B cell (primary cell): ENCODE results near the gene ERBB2. TPM values are rescaled to one million over a fixed set of nuclear protein-coding genes. Genes with fewer than 3 reads are reported as not detected.
A peak's percentile ranks its signal among the peaks of the same experiment; 100 is the strongest.

Experiments used
- ATAC-seq: fragments of 200-7000 bp; cut with Tn5 transposase; one replicate; pipeline ENCODE4 v1.10.0; 2021; ENCODE audit warnings: low read depth, mild to moderate bottlenecking, moderate number of reproducible peaks, moderate library complexity
- CTCF ChIA-PET: fragments of 350-600 bp; sonication (Branson Sonifier 250); formaldehyde crosslinking; loops from one replicate; lab custom pipeline; 2021; ENCODE audit warnings: antibody characterized with exemption, inconsistent platforms; lab: Charles Lee
- POLR2A ChIA-PET: fragments of 350-600 bp; sonication (Branson Sonifier 250); formaldehyde crosslinking; loops from one replicate; lab custom pipeline; 2021; ENCODE audit warnings: antibody characterized with exemption; lab: Charles Lee
- DNase-seq: peaks from one replicate; pipeline ENCODE4 v3.0.0; 2013
- H2AFZ ChIP-seq: 2 replicates; pipeline ENCODE4 v1.6.1; 2012; ENCODE audit warnings: mild to moderate bottlenecking, low read depth, low read length; ENCODE audit not compliant: insufficient read depth, poor library complexity, severe bottlenecking
- H3K27ac ChIP-seq, 2 donors: 1 replicate in 1 of 2; 2 replicates in 1 of 2; pipeline ENCODE4 v1.5.1; 2012 to 2013; ENCODE audit warnings: low read length in 2 of 2, mild to moderate bottlenecking in 2 of 2, moderate library complexity in 1 of 2
- H3K27me3 ChIP-seq, 4 experiments: fragments of 200-600 bp in 1 of 4; sonication (generic) in 1 of 4; replicated peaks in 1 of 4; 1 replicate in 2 of 4; 2 replicates in 2 of 4; pipeline versions ENCODE4 v1.6.1 to v1.7.0; 2013 to 2016; ENCODE audit warnings: low read length in 3 of 4, mild to moderate bottlenecking in 2 of 4, mixed read lengths in 1 of 4, moderate library complexity in 1 of 4; ENCODE audit not compliant: insufficient read depth in 4 of 4, control insufficient read depth in 3 of 4; ENCODE audit errors: control extremely low read depth in 1 of 4
- H3K36me3 ChIP-seq, 2 experiments: replicated peaks in 1 of 2; 1 replicate in 1 of 2; 2 replicates in 1 of 2; pipeline versions ENCODE4 v1.6.1 to v1.7.1; 2013; ENCODE audit warnings: low read length in 1 of 2; ENCODE audit not compliant: insufficient read depth in 2 of 2, control insufficient read depth in 1 of 2; ENCODE audit errors: control extremely low read depth in 1 of 2, extremely low read depth in 1 of 2
- H3K4me1 ChIP-seq, 2 donors: fragments of 200-600 bp in 1 of 2; sonication (generic) in 1 of 2; 1 replicate in 1 of 2; 2 replicates in 1 of 2; pipeline versions ENCODE4 v1.5.1 to v1.6.1; 2013 to 2017; ENCODE audit warnings: low read length in 2 of 2; ENCODE audit not compliant: control insufficient read depth in 2 of 2, insufficient read depth in 2 of 2
- H3K4me2 ChIP-seq: replicated peaks from 2 replicates; pipeline ENCODE3; 2012; ENCODE audit warnings: mild to moderate bottlenecking, low read depth, low read length; ENCODE audit not compliant: poor library complexity, severe bottlenecking
- H3K4me3 ChIP-seq, 5 experiments: fragments of 200-600 bp in 1 of 5; sonication (generic) in 1 of 5; 1 replicate in 3 of 5; 2 replicates in 2 of 5; pipeline versions ENCODE4 v1.5.1 to v1.7.0; 2011 to 2016; ENCODE audit warnings: low read length in 4 of 5, mild to moderate bottlenecking in 4 of 5, low read depth in 2 of 5, control low read depth in 1 of 5, moderate library complexity in 1 of 5; ENCODE audit not compliant: insufficient read depth in 1 of 5; ENCODE audit errors: control extremely low read depth in 1 of 5, extremely low read depth in 1 of 5
- H3K79me2 ChIP-seq: fragments of 200-600 bp; sonication (generic); one replicate; pipeline ENCODE4 v1.6.0; 2016; ENCODE audit warnings: low read length; ENCODE audit not compliant: control insufficient read depth, insufficient read depth
- H3K9ac ChIP-seq: fragments of 200-600 bp; sonication (generic); 2 replicates; pipeline ENCODE4 v1.6.1; 2017; ENCODE audit warnings: mild to moderate bottlenecking, low read length, moderate library complexity
- H3K9me3 ChIP-seq, 3 donors: one replicate each; pipeline versions ENCODE4 v1.6.1 to v1.7.1; 2013; ENCODE audit warnings: low read length in 2 of 3; ENCODE audit not compliant: control insufficient read depth in 2 of 3, insufficient read depth in 1 of 3; ENCODE audit errors: control extremely low read depth in 1 of 3
- H4K20me1 ChIP-seq: 2 replicates; pipeline ENCODE4 v1.6.0; 2012; ENCODE audit warnings: mild to moderate bottlenecking, low read length; ENCODE audit not compliant: insufficient read depth, control insufficient read depth, poor library complexity, severe bottlenecking
- H3K27ac Mint-ChIP-seq: one replicate; pipeline ENCODE4 v1.8.0; 2021; ENCODE audit warnings: mixed read lengths
- H3K27me3 Mint-ChIP-seq: one replicate; pipeline ENCODE4 v1.8.0; 2021; ENCODE audit warnings: mixed read lengths
- H3K4me1 Mint-ChIP-seq: one replicate; pipeline ENCODE4 v1.8.0; 2021; ENCODE audit warnings: mixed read lengths
- H3K4me3 Mint-ChIP-seq: one replicate; pipeline ENCODE4 v1.8.0; 2021; ENCODE audit warnings: mixed read lengths
- H3K9me3 Mint-ChIP-seq: one replicate; pipeline ENCODE4 v1.8.0; 2022; ENCODE audit warnings: mixed read lengths; ENCODE audit not compliant: insufficient read depth
- EZH2 ChIP-seq: IDR thresholded peaks from 2 replicates; pipeline ENCODE4 v1.6.1; 2012; ENCODE audit warnings: borderline replicate concordance, low read depth, mild to moderate bottlenecking, moderate library complexity, low read length; ENCODE audit not compliant: insufficient read depth, poor library complexity, severe bottlenecking
- WGBS: methylation state at CpG from one replicate; pipeline ENCODE4 v1.1.5; 2013; ENCODE audit warnings: missing lambda C conversion rate; ENCODE audit not compliant: insufficient coverage; 5-methylcytosine and 5-hydroxymethylcytosine counted together
- intact Hi-C: fragments of 100-400 bp; cut with micrococcal nuclease; formaldehyde crosslinking; loops from one replicate; pipeline ENCODE4 v1.10.0; 2022
- polyA plus RNA-seq: library from polyadenylated mRNA; depleted of rRNA; stranded (reverse); fragments of >200 nt; gene quantifications from 2 replicates; pipeline ENCODE4 v1.2.3, GENCODE V29; 2012
- total RNA-seq, 2 donors: library from RNA; stranded (reverse); fragments of 120-200 nt in 1 of 2; gene quantifications; 1 replicate in 1 of 2; 2 replicates in 1 of 2; pipeline versions ENCODE4 v1.2.3 to v1.2.4, GENCODE V29; 2013 to 2022
- TF ChIP-seq, protein P1 (sequence below): fragments of 200-600 bp; IDR thresholded peaks from one replicate; pipeline ENCODE4 v1.8.0; 2022; ENCODE audit warnings: antibody characterized with exemption, mild to moderate bottlenecking

Gene ERBB2
- total and polyA plus RNA-seq, 2 donors (not counting 1 experiment from before 2014, with no cell fraction given): 3.2 to 8.4 TPM

DNA sequence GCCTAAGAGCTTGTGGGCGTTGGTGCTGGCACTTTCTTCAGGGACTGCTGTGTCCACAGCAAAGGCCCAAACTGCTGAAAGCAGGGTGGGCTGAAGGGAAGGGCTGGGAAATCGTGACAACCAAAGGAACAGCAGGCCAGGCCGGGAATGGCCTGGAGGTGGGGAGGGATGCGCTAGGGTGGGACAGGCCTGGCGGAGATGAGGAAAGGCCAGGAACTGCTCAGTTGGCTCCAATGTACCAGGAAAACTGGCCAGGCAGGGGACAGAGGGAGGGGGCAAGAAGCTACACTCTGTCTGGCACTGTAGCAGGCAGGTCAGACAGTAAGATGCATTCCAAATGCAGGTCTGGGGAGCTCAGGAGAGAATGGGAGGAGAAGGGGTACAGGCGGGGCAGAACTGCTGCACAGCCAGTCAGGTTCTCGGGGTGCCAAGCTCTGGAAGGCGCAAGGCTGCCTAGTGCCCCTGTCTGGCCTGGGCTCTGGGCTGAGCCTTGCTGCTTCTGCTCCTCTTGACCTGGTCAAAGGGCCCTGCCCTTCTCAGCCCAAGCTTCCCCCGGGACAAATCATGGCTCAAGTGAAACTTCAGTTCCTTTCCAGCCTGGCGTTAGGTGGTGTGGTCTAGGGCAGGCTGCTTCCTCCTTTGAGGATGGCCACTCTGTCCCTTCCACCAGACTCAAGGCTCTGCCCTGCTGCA lies 24.3 kb upstream of the ERBB2 start:
- H3K4me3 Mint-ChIP-seq: peak overlapping the region; percentile 68
- H4K20me1 ChIP-seq: no peaks in the 10 kb centered on the region
- peak overlapping the region; percentile 41 for H2AFZ ChIP-seq
- ChIA-PET POLR2A (interaction anchor here (0.8 to 2.8 kb wide), 5 partner anchors 10 to 79 kb away, joined by 3 to 17 read pairs (median 8); partner anchors contain the start of genes MIEN1, PGAP3 and TCAP), CTCF (interaction anchor here (0.8 to 3.5 kb wide), 14 partner anchors 9 to 278 kb away, joined by 3 to 19 read pairs (median 5); partner anchors contain the start of gene PGAP3)
- peaks cover 0 to 3% (median 0%) of the 10 kb centered on the region in 3 donors for H3K9me3 ChIP-seq
- DNase-seq: no peak
- peak overlapping the region; percentile 65 to 94 for H3K27ac ChIP-seq
- peaks cover 0 to 5% of the 10 kb centered on the region in 2 experiments for H3K36me3 ChIP-seq
- peak overlapping the region; percentile 59 for H3K4me2 ChIP-seq
- peaks cover 0 to 9% (median 0%) of the 10 kb centered on the region in 4 experiments for H3K27me3 ChIP-seq
- peaks cover 80% of the 10 kb centered on the region for H3K4me1 Mint-ChIP-seq
- no peak for ATAC-seq
- peaks cover 77 to 90% of the 10 kb centered on the region in 2 donors for H3K4me1 ChIP-seq
- H3K27me3 Mint-ChIP-seq: peaks cover 2% of the 10 kb centered on the region
- intact Hi-C loops: loop anchor here (1.0 to 5.0 kb wide), 2 partner anchors 12 to 77 kb away; no protein-coding TSS in a partner anchor
- peak overlapping the region; percentile 98 for H3K27ac Mint-ChIP-seq
- 70% methylated on average over 10 of the region's 10 CpGs for WGBS
- H3K4me3 ChIP-seq: no peak overlapping the region
- H3K9ac ChIP-seq: no peak overlapping the region
- H3K9me3 Mint-ChIP-seq: no peaks in the 10 kb centered on the region
- TF ChIP-seq, protein P1, sequence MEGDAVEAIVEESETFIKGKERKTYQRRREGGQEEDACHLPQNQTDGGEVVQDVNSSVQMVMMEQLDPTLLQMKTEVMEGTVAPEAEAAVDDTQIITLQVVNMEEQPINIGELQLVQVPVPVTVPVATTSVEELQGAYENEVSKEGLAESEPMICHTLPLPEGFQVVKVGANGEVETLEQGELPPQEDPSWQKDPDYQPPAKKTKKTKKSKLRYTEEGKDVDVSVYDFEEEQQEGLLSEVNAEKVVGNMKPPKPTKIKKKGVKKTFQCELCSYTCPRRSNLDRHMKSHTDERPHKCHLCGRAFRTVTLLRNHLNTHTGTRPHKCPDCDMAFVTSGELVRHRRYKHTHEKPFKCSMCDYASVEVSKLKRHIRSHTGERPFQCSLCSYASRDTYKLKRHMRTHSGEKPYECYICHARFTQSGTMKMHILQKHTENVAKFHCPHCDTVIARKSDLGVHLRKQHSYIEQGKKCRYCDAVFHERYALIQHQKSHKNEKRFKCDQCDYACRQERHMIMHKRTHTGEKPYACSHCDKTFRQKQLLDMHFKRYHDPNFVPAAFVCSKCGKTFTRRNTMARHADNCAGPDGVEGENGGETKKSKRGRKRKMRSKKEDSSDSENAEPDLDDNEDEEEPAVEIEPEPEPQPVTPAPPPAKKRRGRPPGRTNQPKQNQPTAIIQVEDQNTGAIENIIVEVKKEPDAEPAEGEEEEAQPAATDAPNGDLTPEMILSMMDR: no peak
- TF ChIP-seq EZH2: no peak
- no peaks in the 10 kb centered on the region for H3K79me2 ChIP-seq
